H9 (cell line): ENCODE data around the gene IL1B. TPM values are rescaled to one million over a fixed set of nuclear protein-coding genes. Genes with fewer than 3 reads are reported as not detected.

Source experiments
- DNase-seq: peaks from one replicate; pipeline ENCODE4 v3.0.0-alpha.2; 2017
- H2AFZ ChIP-seq: one replicate; pipeline ENCODE4 v1.6.1; 2013; ENCODE audit warnings: mild to moderate bottlenecking, low read length, control low read depth, moderate library complexity
- H2AK5ac ChIP-seq: 2 replicates; pipeline ENCODE4 v1.6.1; 2013; ENCODE audit warnings: low read length, control low read depth, mixed read lengths; ENCODE audit not compliant: insufficient read length
- H2BK120ac ChIP-seq: one replicate; pipeline ENCODE4 v1.6.1; 2013; ENCODE audit warnings: low read depth, mild to moderate bottlenecking, low read length, control low read depth, inconsistent platforms; ENCODE audit not compliant: poor library complexity, severe bottlenecking
- H2BK12ac ChIP-seq: 2 replicates; pipeline ENCODE4 v1.6.1; 2013; ENCODE audit warnings: low read length, control low read depth, mixed read lengths, low read depth; ENCODE audit not compliant: insufficient read length
- H2BK15ac ChIP-seq: 2 replicates; pipeline ENCODE4 v1.6.1; 2013; ENCODE audit warnings: low read depth, low read length, control low read depth
- H2BK20ac ChIP-seq: one replicate; pipeline ENCODE4 v1.6.1; 2013; ENCODE audit warnings: low read depth, mild to moderate bottlenecking, low read length, control low read depth, inconsistent platforms; ENCODE audit not compliant: poor library complexity, severe bottlenecking
- H2BK5ac ChIP-seq: 2 replicates; pipeline ENCODE4 v1.6.1; 2013; ENCODE audit warnings: low read length, control low read depth, mixed read lengths; ENCODE audit not compliant: insufficient read length
- H3K14ac ChIP-seq: 2 replicates; pipeline ENCODE4 v1.6.1; 2013; ENCODE audit warnings: low read length, control low read depth; ENCODE audit not compliant: insufficient read depth
- H3K18ac ChIP-seq: 2 replicates; pipeline ENCODE4 v1.6.1; 2013; ENCODE audit warnings: low read depth, mild to moderate bottlenecking, mixed read lengths, low read length, control low read depth; ENCODE audit not compliant: insufficient read length
- H3K23ac ChIP-seq: 2 replicates; pipeline ENCODE4 v1.6.1; 2013; ENCODE audit warnings: low read length, control low read depth, mixed read lengths, low read depth; ENCODE audit not compliant: insufficient read length
- H3K23me2 ChIP-seq: 2 replicates; pipeline ENCODE4 v1.6.1; 2013; ENCODE audit warnings: low read depth, mild to moderate bottlenecking, mixed read lengths, low read length, control low read depth; ENCODE audit not compliant: insufficient read length, poor library complexity, severe bottlenecking
- H3K27ac ChIP-seq: 2 replicates; pipeline ENCODE4 v1.5.1; 2013; ENCODE audit warnings: low read length, control low read depth, mixed read lengths, low read depth; ENCODE audit not compliant: insufficient read length
- H3K27me3 ChIP-seq: 2 replicates; pipeline ENCODE4 v1.6.1; 2013; ENCODE audit warnings: low read length, control low read depth, inconsistent platforms; ENCODE audit not compliant: insufficient read depth
- H3K4ac ChIP-seq: 2 replicates; pipeline ENCODE4 v1.6.1; 2013; ENCODE audit warnings: low read depth, mild to moderate bottlenecking, control low read depth, inconsistent platforms, low read length, moderate library complexity
- H3K4me1 ChIP-seq: 2 replicates; pipeline ENCODE4 v1.6.1; 2013; ENCODE audit warnings: low read length, control low read depth, inconsistent platforms; ENCODE audit not compliant: insufficient read depth
- H3K4me2 ChIP-seq: 2 replicates; pipeline ENCODE4 v1.6.1; 2013; ENCODE audit warnings: low read length, control low read depth, mixed read lengths; ENCODE audit not compliant: insufficient read length, insufficient read depth
- H3K56ac ChIP-seq: 2 replicates; pipeline ENCODE4 v1.6.1; 2013; ENCODE audit warnings: low read depth, mild to moderate bottlenecking, mixed read lengths, low read length, control low read depth; ENCODE audit not compliant: insufficient read length
- H3K79me1 ChIP-seq: 2 replicates; pipeline ENCODE4 v1.6.1; 2013; ENCODE audit warnings: low read depth, mild to moderate bottlenecking, moderate library complexity, low read length, control low read depth, inconsistent platforms; ENCODE audit not compliant: insufficient read depth, poor library complexity, severe bottlenecking
- H3K79me2 ChIP-seq: 2 replicates; pipeline ENCODE4 v1.6.1; 2013; ENCODE audit warnings: low read length, control low read depth, inconsistent platforms; ENCODE audit not compliant: insufficient read depth
- H3K9ac ChIP-seq: 2 replicates; pipeline ENCODE4 v1.6.1; 2013; ENCODE audit warnings: low read length, control low read depth, mixed read lengths; ENCODE audit not compliant: insufficient read length; ENCODE audit errors: extremely low read depth
- H3K9me3 ChIP-seq: one replicate; pipeline ENCODE4 v1.6.1; 2013; ENCODE audit warnings: low read depth, low read length, inconsistent platforms; ENCODE audit not compliant: control insufficient read depth
- H3T11ph ChIP-seq: one replicate; pipeline ENCODE4 v1.6.1; 2013; ENCODE audit warnings: mild to moderate bottlenecking, low read length, control low read depth, inconsistent platforms
- H4K20me1 ChIP-seq: one replicate; pipeline ENCODE4 v1.6.1; 2013; ENCODE audit not compliant: control insufficient read depth, insufficient read length, insufficient read depth
- H4K5ac ChIP-seq: 2 replicates; pipeline ENCODE4 v1.6.1; 2013; ENCODE audit warnings: low read depth, mild to moderate bottlenecking, mixed read lengths, low read length, control low read depth; ENCODE audit not compliant: insufficient read length
- H4K8ac ChIP-seq: replicated peaks from 2 replicates; pipeline ENCODE4 v1.6.1; 2013; ENCODE audit warnings: low read length, control low read depth, mixed read lengths, low read depth; ENCODE audit not compliant: insufficient read length
- H4K91ac ChIP-seq: 2 replicates; pipeline ENCODE4 v1.6.1; 2013; ENCODE audit warnings: low read depth, mild to moderate bottlenecking, moderate library complexity, mixed read lengths, low read length, control low read depth; ENCODE audit not compliant: insufficient read length
- H3K27ac Mint-ChIP-seq, 3 experiments: 2 replicates in 2 of 3; 3 replicates in 1 of 3; pipeline ENCODE4 v1.8.0; 2020 to 2021; ENCODE audit warnings: mixed read lengths in 3 of 3, mild to moderate bottlenecking in 1 of 3, moderate library complexity in 1 of 3
- H3K27me3 Mint-ChIP-seq: 2 replicates; pipeline ENCODE4 v1.8.0; 2021; ENCODE audit warnings: low read depth, mild to moderate bottlenecking, moderate library complexity, mixed read lengths
- H3K36me3 Mint-ChIP-seq, 3 experiments: 2 replicates in 2 of 3; 3 replicates in 1 of 3; pipeline ENCODE4 v1.8.0; 2020 to 2021; ENCODE audit warnings: low read depth in 3 of 3, mixed read lengths in 3 of 3; ENCODE audit not compliant: insufficient read depth in 1 of 3
- H3K4me1 Mint-ChIP-seq, 2 experiments: 2 replicates each; pipeline ENCODE4 v1.8.0; 2020; ENCODE audit warnings: mixed read lengths in 2 of 2
- H3K4me3 Mint-ChIP-seq, 2 experiments: 2 replicates in 1 of 2; 3 replicates in 1 of 2; pipeline ENCODE4 v1.8.0; 2020 to 2021; ENCODE audit warnings: mild to moderate bottlenecking in 2 of 2, mixed read lengths in 2 of 2, moderate library complexity in 1 of 2
- H3K9me3 Mint-ChIP-seq, 2 experiments: 2 replicates in 1 of 2; 3 replicates in 1 of 2; pipeline ENCODE4 v1.8.0; 2020; ENCODE audit warnings: mild to moderate bottlenecking in 2 of 2, mixed read lengths in 2 of 2, moderate library complexity in 1 of 2
- CTCF ChIP-seq: fragments of 200-600 bp; sonication (generic); conservative IDR thresholded peaks from 3 replicates; pipeline ENCODE4 v1.8.0; 2021; ENCODE audit warnings: antibody characterized with exemption, mild to moderate bottlenecking
- WGBS: extraction: QIAGEN DNeasy Blood & Tissue Kit; methylation state at CpG from one replicate; pipeline ENCODE4 v1.1.7; 2013; ENCODE audit warnings: missing lambda C conversion rate, low lambda C conversion rate, mixed read lengths; ENCODE audit not compliant: insufficient read length; ENCODE audit errors: extremely low coverage; 5-methylcytosine and 5-hydroxymethylcytosine counted together
- total RNA-seq: library from RNA; stranded (reverse); gene quantifications from 2 replicates; pipeline ENCODE4 v1.2.1, GENCODE V29; 2021

The IL1B gene
- total RNA-seq, 1 experiment from 2014 or later = not detected

- Histone ChIP-seq H4K8ac (no peak overlapping the region), H3K56ac (no peak overlapping the region), H2BK5ac (no peak overlapping the region), H2BK20ac (no peak overlapping the region), H2BK120ac (no peak overlapping the region), H3K79me2 (no peaks in the 10 kb centered on the region), H3T11ph (no peak overlapping the region), H3K14ac (no peak overlapping the region), H2AK5ac (no peak overlapping the region), H3K4me2 (no peak overlapping the region), H3K23me2 (no peaks in the 10 kb centered on the region), H3K4me1 (no peaks in the 10 kb centered on the region), H3K9me3 (no peaks in the 10 kb centered on the region), H3K23ac (no peak overlapping the region), H3K27ac (no peak overlapping the region), H2AFZ (no peak overlapping the region), H3K27me3 (no peaks in the 10 kb centered on the region), H4K20me1 (no peaks in the 10 kb centered on the region), H4K91ac (no peak overlapping the region), H3K4ac (no peak overlapping the region), H3K18ac (no peak overlapping the region), H3K9ac (no peak overlapping the region), H4K5ac (no peak overlapping the region), H2BK15ac (no peak overlapping the region), H3K79me1 (no peaks in the 10 kb centered on the region), H2BK12ac (no peak overlapping the region)
- no peaks in the 10 kb centered on the region; the same call in 1 of the 2 replicates for H3K27me3 Mint-ChIP-seq
- H3K4me1 Mint-ChIP-seq = peaks cover 27 to 29% of the 10 kb centered on the region in 2 experiments
- no peaks in the 10 kb centered on the region for H3K36me3 Mint-ChIP-seq
- H3K27ac Mint-ChIP-seq = no peak overlapping the region
- no peak for TF ChIP-seq CTCF
- no peak for DNase-seq
- no peaks in the 10 kb centered on the region for H3K9me3 Mint-ChIP-seq
- H3K4me3 Mint-ChIP-seq = no peak overlapping the region
- WGBS = no CpG with 5 or more reads among the region's 1 CpG
These were observed 3.5 kb upstream of the IL1B start for GRCh38 chr2:112840068-112840445.
